Naive thymus-derived CD8-positive, alpha-beta T cell (primary cell): ENCODE data around the gene KRT9. TPM values are rescaled to one million over a fixed set of nuclear protein-coding genes. Genes with fewer than 3 reads are reported as not detected.
A peak's percentile ranks its signal among the peaks of the same experiment; 100 is the strongest.

Experiments used
- ATAC-seq, 2 donors: fragments of 150-1000 bp; cut with Tn5 transposase in 1 of 2; sonication (Bioruptor Pico), chemical (Tn5 transposase) in 1 of 2; 1 replicate in 1 of 2; 2 replicates in 1 of 2; pipeline ENCODE4 v1.10.0; 2021; ENCODE audit warnings: mild to moderate bottlenecking in 2 of 2, moderate library complexity in 2 of 2
- POLR2A ChIA-PET: fragments of 350-600 bp; sonication (Branson Sonifier 250); formaldehyde crosslinking; loops from one replicate; lab custom pipeline; 2021; ENCODE audit warnings: antibody characterized with exemption; lab: Charles Lee
- DNase-seq, 10 donors: peaks; one replicate each; pipeline versions ENCODE4 v3.0.0 to v3.0.0-alpha.2; 2020 to 2022
- H3K27ac Mint-ChIP-seq, 10 donors: one replicate each; pipeline ENCODE4 v1.8.0; 2020 to 2022; ENCODE audit warnings: mild to moderate bottlenecking in 10 of 10, mixed read lengths in 10 of 10, moderate library complexity in 4 of 10, inconsistent platforms in 1 of 10
- H3K27me3 Mint-ChIP-seq, 5 donors: one replicate each; pipeline ENCODE4 v1.8.0; 2021 to 2022; ENCODE audit warnings: mixed read lengths in 5 of 5
- H3K36me3 Mint-ChIP-seq, 3 donors: one replicate each; pipeline ENCODE4 v1.8.0; 2020 to 2022; ENCODE audit warnings: mixed read lengths in 3 of 3, mild to moderate bottlenecking in 2 of 3, inconsistent platforms in 1 of 3
- H3K4me1 Mint-ChIP-seq, 4 donors: one replicate each; pipeline ENCODE4 v1.8.0; 2021 to 2022; ENCODE audit warnings: mixed read lengths in 4 of 4
- H3K4me3 Mint-ChIP-seq, 10 donors: one replicate each; pipeline ENCODE4 v1.8.0; 2020 to 2022; ENCODE audit warnings: mild to moderate bottlenecking in 10 of 10, mixed read lengths in 10 of 10, moderate library complexity in 6 of 10, inconsistent platforms in 1 of 10
- H3K9me3 Mint-ChIP-seq, 9 donors: one replicate each; pipeline ENCODE4 v1.8.0; 2020 to 2022; ENCODE audit warnings: mixed read lengths in 9 of 9, mild to moderate bottlenecking in 3 of 9, inconsistent platforms in 1 of 9, moderate library complexity in 1 of 9
- microRNA-seq: library from miRNA; unstranded; fragments of <30 nt; microRNA quantifications from one replicate; pipeline ENCODE4 v1.2.0, GENCODE V29; 2022; ENCODE audit warnings: borderline microRNAs expressed
- polyA plus RNA-seq, 3 donors: library from polyadenylated mRNA; unstranded; fragments of 300-500 nt; fragmentation: Illumina TruSeq; gene quantifications; one replicate each; pipeline ENCODE4 v1.2.3, GENCODE V29; 2021
- total RNA-seq, 8 experiments: library from RNA in 2 of 8; stranded (reverse) in 2 of 8; gene quantifications; one replicate each; pipeline ENCODE4 v1.2.3 and lab custom pipeline; 2021 to 2026

The KRT9 gene
- total and polyA plus RNA-seq, 5 experiments from 2014 or later, result not detected

DNA sequence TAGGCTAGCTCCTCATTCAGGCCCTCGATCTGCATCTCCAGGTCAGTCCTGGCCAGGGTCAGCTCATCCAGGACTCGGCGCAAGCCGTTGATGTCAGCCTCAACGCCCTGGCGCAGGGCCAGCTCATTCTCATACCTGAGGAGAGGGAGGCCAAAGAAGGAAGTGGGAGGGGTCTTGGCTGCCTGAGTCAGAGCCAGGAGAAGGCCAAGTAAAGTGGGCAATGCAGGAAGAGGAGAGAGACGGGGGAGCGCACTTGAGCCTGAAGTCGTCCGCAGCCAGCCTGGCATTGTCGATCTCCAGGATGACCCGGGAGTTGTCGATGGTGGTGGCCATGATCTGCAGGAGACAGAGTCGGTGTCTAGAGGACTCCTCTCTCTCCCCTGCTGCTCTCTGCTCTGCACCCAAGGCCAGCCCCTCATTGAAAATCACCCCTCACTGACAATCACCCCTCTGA lies 55.0 kb downstream of the KRT9 start:
- POLR2A ChIA-PET, result no interaction called here
- no peaks in the 10 kb centered on the region for H3K9me3 Mint-ChIP-seq
- no peak overlapping the region for H3K4me3 Mint-ChIP-seq
- H3K27me3 Mint-ChIP-seq, result peaks cover 0 to 4% (median 1%) of the 10 kb centered on the region in 5 donors
- H3K4me1 Mint-ChIP-seq, result peaks cover 0 to 3% (median 1%) of the 10 kb centered on the region in 4 donors
- DNase-seq (no peak), ATAC-seq (no peak)
- no peaks in the 10 kb centered on the region for H3K36me3 Mint-ChIP-seq
- no peak overlapping the region for H3K27ac Mint-ChIP-seq

DNA sequence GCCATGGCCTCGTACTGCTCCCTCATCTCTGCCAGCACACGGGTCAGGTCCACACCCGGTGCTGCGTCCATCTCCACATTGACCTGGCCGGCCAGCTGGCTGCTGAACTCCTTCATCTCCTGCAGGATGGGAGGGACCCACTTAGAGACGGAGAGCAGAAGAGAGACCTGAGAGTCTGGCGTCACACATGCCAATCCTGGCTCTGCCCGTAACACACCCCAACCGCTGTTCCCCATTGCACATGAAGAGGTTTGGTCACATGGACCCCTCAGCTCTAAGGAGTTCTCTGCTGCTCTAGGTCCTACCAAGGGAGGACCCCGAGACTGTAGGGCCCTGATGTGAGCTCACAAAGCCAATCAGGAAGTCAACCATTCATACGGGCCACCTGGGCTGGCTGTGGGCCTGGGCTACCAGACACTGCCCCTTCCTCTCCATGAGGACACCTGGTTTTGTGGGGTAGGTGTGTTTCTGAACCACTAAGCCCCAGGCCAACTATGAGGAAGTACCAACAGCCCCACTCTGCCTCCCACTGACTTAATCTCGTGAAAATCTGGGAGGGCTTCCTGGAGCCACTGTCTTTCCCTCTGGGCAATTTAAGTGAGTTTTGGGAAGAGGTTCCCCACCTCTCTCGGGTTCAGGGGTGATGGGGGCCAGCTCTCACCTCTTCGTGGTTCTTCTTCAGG lies 55.6 kb downstream of the KRT9 start:
- POLR2A ChIA-PET, result interaction anchor here (0.6 kb wide), 1 partner anchor 1551 kb away, joined by 4 read pairs; no protein-coding TSS in a partner anchor
- Mint-ChIP-seq H3K27me3 (peaks cover 0 to 4% (median 1%) of the 10 kb centered on the region in 5 donors), H3K9me3 (no peaks in the 10 kb centered on the region), H3K36me3 (no peaks in the 10 kb centered on the region), H3K4me3 (no peak overlapping the region), H3K4me1 (peaks cover 0 to 3% (median 1%) of the 10 kb centered on the region in 4 donors), H3K27ac (peak overlapping the region in 1 of 10 donors; percentile 21)
- no peak for DNase-seq
- no peak for ATAC-seq

Small RNA genes lying within 50 kb of the gene (microRNA-seq; reads per million reads assigned to microRNA genes)
- gene MIR6510, result not detected

Other genes with a start within 250 kb of the KRT9 start
- not detected for gene KRT33A, start 221.2 kb downstream of the KRT9 start, total RNA-seq
- not detected for gene KRT33A, start 221.2 kb downstream of the KRT9 start, polyA plus RNA-seq
- gene KRT33B, start 202.2 kb downstream of the KRT9 start, total RNA-seq, result not detected
- not detected for gene KRT33B, start 202.2 kb downstream of the KRT9 start, polyA plus RNA-seq
- not detected for gene KRT34, start 189.8 kb downstream of the KRT9 start, total RNA-seq
- gene KRT34, start 189.8 kb downstream of the KRT9 start, polyA plus RNA-seq, result not detected
- gene KRT31, start 174.5 kb downstream of the KRT9 start, total RNA-seq, result not detected
- not detected for gene KRT31, start 174.5 kb downstream of the KRT9 start, polyA plus RNA-seq
- gene KRT37, start 147.5 kb downstream of the KRT9 start, total RNA-seq, result not detected
- gene KRT37, start 147.5 kb downstream of the KRT9 start, polyA plus RNA-seq, result not detected
- not detected for gene KRT38, start 131.1 kb downstream of the KRT9 start, total RNA-seq
- gene KRT38, start 131.1 kb downstream of the KRT9 start, polyA plus RNA-seq, result not detected
- gene KRT32, start 104.7 kb downstream of the KRT9 start, total RNA-seq, result not detected
- not detected for gene KRT32, start 104.7 kb downstream of the KRT9 start, polyA plus RNA-seq
- gene KRT35, start 90.9 kb downstream of the KRT9 start, total RNA-seq, result not detected
- gene KRT35, start 90.9 kb downstream of the KRT9 start, polyA plus RNA-seq, result not detected
- not detected for gene KRT36, start 82.1 kb downstream of the KRT9 start, total RNA-seq
- gene KRT36, start 82.1 kb downstream of the KRT9 start, polyA plus RNA-seq, result not detected
- not detected for gene KRT13, start 66.4 kb downstream of the KRT9 start, total RNA-seq
- gene KRT13, start 66.4 kb downstream of the KRT9 start, polyA plus RNA-seq, result not detected
- not detected for gene KRT15, start 53.2 kb downstream of the KRT9 start, total RNA-seq
- not detected for gene KRT15, start 53.2 kb downstream of the KRT9 start, polyA plus RNA-seq
- gene KRT19, start 43.8 kb downstream of the KRT9 start, total RNA-seq, result not detected
- gene KRT19, start 43.8 kb downstream of the KRT9 start, polyA plus RNA-seq, result not detected
- not detected for gene KRT14, start 14.8 kb upstream of the KRT9 start, total RNA-seq
- not detected for gene KRT14, start 14.8 kb upstream of the KRT9 start, polyA plus RNA-seq
- not detected for gene KRT16, start 40.7 kb upstream of the KRT9 start, total RNA-seq
- not detected for gene KRT16, start 40.7 kb upstream of the KRT9 start, polyA plus RNA-seq
- gene KRT17, start 52.5 kb upstream of the KRT9 start, total RNA-seq, result not detected
- not detected for gene KRT17, start 52.5 kb upstream of the KRT9 start, polyA plus RNA-seq
- gene EIF1, start 116.8 kb upstream of the KRT9 start, total RNA-seq, result 1,000 to 10,000 TPM; 1,007 to 1,051 TPM
- 1,000 to 10,000 TPM; 1,100 to 1,335 (median 1,160) TPM for gene EIF1, start 116.8 kb upstream of the KRT9 start, polyA plus RNA-seq
- gene GAST, start 140.3 kb upstream of the KRT9 start, total RNA-seq, result not detected
- not detected for gene GAST, start 140.3 kb upstream of the KRT9 start, polyA plus RNA-seq
- gene HAP1, start 162.6 kb upstream of the KRT9 start, total RNA-seq, result under 1 TPM in 1 of 2 experiments, not detected in 1; 0.11 TPM
- gene HAP1, start 162.6 kb upstream of the KRT9 start, polyA plus RNA-seq, result not detected
- 1 to 10 TPM; 4.0 to 4.7 TPM for gene JUP, start 214.7 kb upstream of the KRT9 start, total RNA-seq
- gene JUP, start 214.7 kb upstream of the KRT9 start, polyA plus RNA-seq, result under 1 TPM; 0.14 to 0.55 (median 0.30) TPM
- 1 to 10 TPM; 4.4 to 6.0 TPM for gene P3H4, start 239.9 kb upstream of the KRT9 start, total RNA-seq
- 1 to 10 TPM; 4.0 to 6.2 (median 5.8) TPM for gene P3H4, start 239.9 kb upstream of the KRT9 start, polyA plus RNA-seq
- not detected for gene FKBP10, start 240.9 kb upstream of the KRT9 start, total RNA-seq
- not detected for gene FKBP10, start 240.9 kb upstream of the KRT9 start, polyA plus RNA-seq